Measurements from ENCODE around the gene LAMTOR5.
A peak's percentile ranks its signal among the peaks of the same experiment; 100 is the strongest.
"Not testable (repeated sequence)": the region's sequence is repeated elsewhere in the genome, so short reads cannot be mapped to it uniquely, and the experiment has no call there.

The LAMTOR5 gene

GRCh38 chr1:110425612-110426152, 18.2 kb upstream of the LAMTOR5 start:
- no peak for DNase-seq

GRCh38 chr1:110424699-110425611, 17.5 kb upstream of the LAMTOR5 start:
- DNase-seq = no peak

DNA sequence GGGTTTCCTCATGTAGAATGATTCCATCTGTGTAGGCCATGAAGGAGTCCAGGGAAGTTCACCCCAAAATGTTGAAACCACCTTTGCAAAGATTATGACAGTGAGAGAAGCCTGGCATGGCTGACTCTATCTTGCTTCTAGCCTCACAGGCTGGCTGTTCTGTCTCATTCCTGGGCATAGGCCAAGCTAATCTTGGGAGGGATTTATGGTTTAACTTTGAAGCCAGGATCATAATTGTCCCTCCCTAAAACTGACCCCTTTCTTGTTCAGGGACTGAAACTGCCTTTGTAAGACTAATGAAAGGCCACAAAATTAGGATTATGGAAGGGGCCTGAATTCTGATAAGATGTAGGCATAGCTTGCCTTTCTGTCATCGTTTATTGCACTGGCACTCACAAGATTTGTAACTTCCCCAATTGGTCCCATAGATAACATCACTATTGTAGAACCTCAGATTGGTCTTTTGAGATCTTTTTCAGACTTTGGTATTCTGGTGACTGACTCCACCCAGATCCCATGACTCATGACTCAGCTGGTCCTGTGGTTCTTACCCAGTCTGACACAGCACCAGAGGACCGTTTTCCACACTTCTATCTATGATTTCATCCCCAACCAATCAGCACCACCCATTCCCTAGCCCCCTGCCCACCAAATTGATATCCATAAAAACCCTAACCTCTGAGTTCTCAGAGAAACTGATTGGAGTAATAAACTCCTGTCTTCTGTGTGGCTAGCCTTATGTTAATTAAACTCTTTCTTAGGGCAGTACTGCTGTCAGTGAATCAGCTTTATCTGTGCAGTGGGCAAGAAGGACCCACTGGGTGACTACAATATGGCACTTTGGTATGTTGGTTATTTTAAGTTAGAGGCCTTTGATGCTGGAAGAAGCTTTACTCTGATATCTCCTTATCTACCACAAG, 13.6 kb upstream of the LAMTOR5 start:
- DNase-seq = peak; percentile 7

DNA sequence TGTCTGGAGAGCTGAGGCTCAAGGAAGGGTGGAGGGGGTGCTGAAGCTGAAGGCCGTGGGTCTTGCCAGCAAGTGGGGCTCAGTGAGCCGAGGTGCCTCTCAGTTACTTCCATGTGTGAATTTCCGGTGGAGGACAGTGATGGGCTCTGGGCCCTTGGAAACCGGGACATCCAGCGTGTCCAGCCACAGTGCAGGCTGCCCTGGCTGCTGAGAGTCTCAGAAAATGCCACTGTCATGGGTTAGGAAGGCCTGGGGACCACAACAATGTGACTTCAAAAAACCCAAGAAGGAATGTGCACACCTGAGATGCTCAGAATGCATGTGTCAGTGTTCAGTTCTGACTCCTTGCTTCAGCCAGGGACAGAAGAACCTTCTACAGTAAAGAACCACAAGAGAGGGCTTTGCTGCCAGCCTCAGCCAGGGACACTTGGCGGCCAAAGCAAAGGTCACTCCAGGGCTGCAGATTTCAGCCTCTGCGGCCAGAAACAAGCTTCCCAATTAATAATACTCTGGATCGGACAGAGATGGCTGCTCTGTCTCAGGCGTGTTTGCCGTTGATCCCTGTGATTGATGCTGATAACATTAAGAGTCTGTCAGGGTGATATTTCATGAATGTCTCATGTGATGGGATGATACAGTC, 12.6 kb upstream of the LAMTOR5 start:
- DNase-seq = no peak

- no peak for DNase-seq
Observed at GRCh38 chr1:110418729-110419128, 11.2 kb upstream of the LAMTOR5 start.

- DNase-seq = not testable (repeated sequence)
Observed at GRCh38 chr1:110413045-110413444, 5.6 kb upstream of the LAMTOR5 start.

GRCh38 chr1:110412576-110412975, 5.1 kb upstream of the LAMTOR5 start:
- peak; percentile 72 for DNase-seq

GRCh38 chr1:110411173-110411735, 3.8 kb upstream of the LAMTOR5 start:
- DNase-seq = no peak

DNA sequence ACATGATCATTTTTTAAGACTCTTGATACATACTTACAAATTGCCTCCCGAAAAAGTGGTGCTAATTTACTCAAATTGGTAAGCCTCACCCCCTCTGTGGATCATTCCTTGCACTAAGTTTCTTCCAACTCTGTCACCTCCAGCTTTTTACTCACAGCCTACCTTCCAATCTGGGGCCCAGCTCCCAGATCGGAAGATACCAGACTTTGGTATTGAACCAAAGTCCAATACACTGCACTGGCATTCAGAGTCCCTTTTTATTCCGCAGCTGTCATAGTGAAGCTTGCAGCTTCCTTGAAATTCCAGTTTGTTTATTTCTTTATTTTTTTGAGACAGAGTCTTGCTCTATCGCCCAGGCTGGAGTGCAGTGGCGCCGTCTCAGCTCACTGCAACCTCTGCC, 1.8 kb upstream of the LAMTOR5 start:
- no peak for DNase-seq

DNA sequence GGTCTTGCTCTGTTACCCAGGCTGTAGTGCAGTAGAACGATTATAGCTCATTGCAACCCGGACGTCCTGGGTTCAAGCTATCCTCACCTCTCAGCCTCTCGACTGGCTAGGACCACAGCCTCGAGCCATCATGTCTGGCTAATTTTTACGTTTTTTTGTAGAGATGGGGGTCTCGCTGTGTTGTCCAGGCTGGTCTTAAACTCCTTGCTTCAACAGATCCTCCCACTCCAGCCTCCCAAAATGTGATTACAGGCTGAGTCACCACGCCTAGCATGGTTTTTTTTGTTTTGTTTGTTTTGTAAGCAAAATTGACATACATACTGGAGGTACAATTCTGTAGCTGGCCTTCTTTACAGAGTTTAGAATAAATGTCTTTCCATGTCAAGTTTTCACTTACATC, 994 bp upstream of the LAMTOR5 start:
- no peak for DNase-seq

GRCh38 chr1:110406407-110406806, 1.1 kb downstream of the LAMTOR5 start:
- not testable (repeated sequence) for DNase-seq

- no peak for DNase-seq
Observed at GRCh38 chr1:110404401-110404800, 3.1 kb downstream of the LAMTOR5 start.

GRCh38 chr1:110403805-110404204, 3.7 kb downstream of the LAMTOR5 start:
- DNase-seq = no peak

- not testable (repeated sequence) for DNase-seq
Observed at GRCh38 chr1:110396259-110396958, 11.1 kb downstream of the LAMTOR5 start.

DNA sequence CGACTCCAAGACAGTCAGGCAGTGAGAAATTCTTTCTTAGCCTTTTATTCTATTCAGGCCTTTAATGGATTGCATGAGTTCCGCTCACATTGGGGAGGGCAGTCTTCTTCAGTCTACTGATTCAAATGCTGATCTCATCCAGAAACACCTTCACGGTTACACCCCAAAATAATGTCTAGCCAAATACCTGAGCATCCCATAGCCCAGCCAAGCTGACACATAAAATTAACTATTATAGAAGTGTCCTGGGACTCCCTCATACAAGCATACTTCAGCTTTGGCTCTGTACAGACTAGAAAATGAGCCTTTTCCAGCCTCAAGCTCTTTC, 13.0 kb downstream of the LAMTOR5 start:
- no peak for DNase-seq

DNA sequence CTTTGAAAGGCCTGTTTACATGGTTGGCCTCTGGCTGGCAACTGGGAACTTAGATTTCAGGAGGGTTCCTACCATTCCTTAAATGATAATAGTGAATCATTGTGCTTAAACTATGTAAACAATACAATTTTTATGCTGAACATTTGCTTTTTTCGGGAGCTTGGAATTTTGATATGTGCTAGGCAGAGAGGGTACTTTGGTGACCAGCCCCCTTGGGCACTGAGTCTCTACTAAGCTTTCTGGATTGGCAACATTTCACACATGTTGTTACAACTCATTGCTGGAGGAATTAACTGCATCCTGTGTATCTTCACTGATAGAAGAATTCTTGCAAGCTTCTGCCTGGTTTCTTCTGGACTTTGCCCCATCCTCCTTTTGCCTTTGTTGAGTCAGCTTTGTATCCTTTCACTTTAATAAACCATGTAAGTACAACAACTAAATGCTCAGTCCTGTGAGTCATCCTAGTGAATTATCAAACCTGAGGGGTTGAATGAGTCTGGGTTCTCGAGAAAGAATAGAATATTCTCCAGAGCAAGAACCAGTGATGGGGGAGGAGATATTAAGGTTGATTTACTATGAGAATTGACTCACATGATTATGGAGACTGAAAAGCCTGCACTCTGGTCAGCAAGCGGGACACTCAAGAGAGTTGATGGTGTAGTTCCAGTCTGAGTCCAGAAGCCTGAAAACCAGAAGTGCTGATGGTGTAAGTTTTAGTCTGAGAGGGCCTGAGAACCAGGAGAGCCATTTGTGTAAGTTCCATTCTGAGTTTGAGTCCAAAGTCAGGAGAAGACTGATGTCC, 13.6 kb downstream of the LAMTOR5 start:
- no peak for DNase-seq

DNA sequence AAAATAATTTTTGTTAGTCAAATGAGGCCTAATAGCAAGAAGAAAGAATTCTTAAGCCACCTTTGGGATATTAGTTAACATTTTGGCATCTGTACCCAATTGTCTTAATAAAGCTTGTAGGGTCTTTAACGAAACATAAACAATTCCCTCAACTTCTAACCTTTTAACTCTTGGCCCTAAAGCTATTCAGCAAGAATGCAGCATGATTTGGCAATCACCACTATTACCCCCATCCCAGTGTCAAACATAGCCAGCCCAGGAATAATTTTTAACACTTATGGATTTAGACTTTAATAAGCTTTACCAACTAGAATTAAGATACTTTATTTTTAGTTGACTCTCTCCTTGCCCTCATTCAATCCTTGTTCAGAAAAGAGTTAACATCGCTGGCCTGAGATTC, 14.2 kb downstream of the LAMTOR5 start:
- no peak for DNase-seq

DNA sequence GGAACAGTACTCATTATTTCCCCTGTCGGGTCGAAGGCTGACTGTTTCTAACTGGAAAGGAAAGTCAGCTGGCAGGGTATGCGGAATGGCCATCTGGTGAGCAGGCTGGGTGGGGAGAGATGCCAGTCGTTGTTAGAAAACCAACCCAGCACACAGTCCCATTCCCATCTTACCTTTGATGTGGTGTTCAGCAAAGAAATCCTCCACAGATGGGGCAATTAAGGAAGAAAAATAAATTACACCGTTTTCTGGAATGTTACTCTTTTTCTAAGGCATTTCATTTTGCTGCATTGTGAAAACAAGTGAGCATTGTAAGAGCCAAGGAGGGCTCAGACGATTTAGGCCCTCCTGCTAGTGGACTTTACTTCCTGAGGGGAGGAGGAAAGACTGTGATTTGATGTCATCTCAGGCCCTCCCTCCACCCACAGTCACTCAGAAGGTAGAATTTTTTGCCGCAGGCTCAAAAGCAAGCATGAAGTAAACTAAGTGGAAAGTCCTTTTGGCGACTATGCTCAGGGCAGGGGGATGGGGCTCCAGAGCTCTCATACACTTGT, 16.7 kb downstream of the LAMTOR5 start, which contains the start of gene SLC16A4:
Gene SLC16A4 (minus strand): TSS at position 335 of the 554 bp plus-strand sequence. CDS start 1,703 bp downstream, outside the sequence.
- DNase-seq = no peak

- DNase-seq = no peak
Observed at GRCh38 chr1:110390096-110390495, 17.4 kb downstream of the LAMTOR5 start.

DNA sequence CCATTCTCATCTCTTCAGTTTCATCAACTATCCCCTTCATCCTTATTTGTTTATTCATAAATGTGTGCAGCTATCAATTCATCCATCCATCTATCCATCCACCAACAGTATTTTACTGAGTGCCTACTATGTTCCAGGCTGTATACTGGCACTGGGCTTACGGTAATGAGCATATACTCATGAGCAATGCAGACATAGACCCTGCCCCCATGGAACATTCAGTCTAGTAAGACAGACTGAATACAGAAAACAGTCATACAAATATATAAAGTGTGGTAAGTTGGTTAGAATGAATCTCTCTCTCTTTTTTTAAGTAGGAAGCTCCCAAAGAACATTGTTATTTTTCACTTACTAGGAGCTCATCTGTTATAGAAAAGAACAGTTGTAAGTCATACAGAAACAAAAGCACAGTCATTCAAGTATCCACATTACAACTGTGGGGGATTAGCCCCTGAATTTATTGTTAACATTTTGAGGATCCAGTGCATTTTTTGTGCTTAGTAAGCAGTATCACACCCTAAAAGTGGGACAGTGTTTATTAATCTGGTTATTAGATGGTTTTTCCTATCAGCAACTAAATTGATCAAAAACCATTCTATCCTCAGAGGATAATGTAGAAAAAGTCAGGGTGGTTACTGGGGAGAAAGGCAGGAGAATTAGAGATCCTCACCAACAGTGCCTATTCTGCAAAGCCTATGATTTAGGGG, 20.3 kb downstream of the LAMTOR5 start:
- DNase-seq = no peak
